ENCODE data around the gene PRUNE2. TPM values are rescaled to one million over a fixed set of nuclear protein-coding genes. Genes with fewer than 3 reads are reported as not detected.
"Not testable (repeated sequence)": the region's sequence is repeated elsewhere in the genome, so short reads cannot be mapped to it uniquely, and the experiment has no call there.

PRUNE2 gene
- total RNA-seq, 1 donor from 2014 or later, result 1.3 TPM

- intact Hi-C loops (cut with DNase I), result no loop called here
- DNase-seq (no peak), ATAC-seq (ENCODE audit: poor library complexity) (no peak)
These were observed 215.5 kb downstream of the PRUNE2 start for GRCh38 chr9:76690246-76690972.

GRCh38 chr9:76688471-76689238 lies 217.3 kb downstream of the PRUNE2 start:
- ATAC-seq (ENCODE audit: poor library complexity), result no peak
- intact Hi-C loops (cut with DNase I), result no loop called here

GRCh38 chr9:76687861-76688391 lies 218.0 kb downstream of the PRUNE2 start:
- ATAC-seq (ENCODE audit: poor library complexity) (no peak), DNase-seq (no peak)
- intact Hi-C loops (cut with DNase I), result no loop called here

More at GRCh38 chr9:76688471-76689238, 217.3 kb downstream of the PRUNE2 start:
- DNase-seq, result no peak

DNA sequence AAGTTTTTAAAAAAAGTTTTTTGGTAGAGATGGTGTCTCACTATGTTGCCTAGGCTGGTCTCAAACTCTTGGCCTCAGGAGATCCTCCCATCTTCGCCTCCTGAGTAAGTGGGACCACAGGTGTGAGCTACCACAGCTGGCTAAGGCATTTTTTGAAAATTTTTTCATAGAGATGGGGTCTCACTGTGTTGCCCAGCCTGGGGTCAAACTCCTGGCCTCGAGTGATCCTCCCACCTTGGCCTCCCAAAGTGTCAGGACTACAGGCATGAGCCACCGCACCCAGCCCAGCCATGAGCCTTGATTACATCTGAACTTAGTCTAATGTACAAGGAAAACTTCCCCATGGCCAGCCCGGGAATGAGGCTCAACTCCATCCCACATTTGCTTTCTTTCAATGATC lies 219.2 kb downstream of the PRUNE2 start:
- ATAC-seq (ENCODE audit: poor library complexity), result no peak
- intact Hi-C loops (cut with DNase I), result no loop called here

GRCh38 chr9:76684213-76684612 lies 221.7 kb downstream of the PRUNE2 start:
- intact Hi-C loops (cut with DNase I), result no loop called here
- ATAC-seq (ENCODE audit: poor library complexity) (no peak), DNase-seq (no peak)

More for the DNA sequence above, 219.2 kb downstream of the PRUNE2 start:
- no peak for DNase-seq

GRCh38 chr9:76681556-76681955 lies 224.4 kb downstream of the PRUNE2 start:
- no peak for ATAC-seq (ENCODE audit: poor library complexity)
- intact Hi-C loops (cut with DNase I), result no loop called here
- no peak for DNase-seq

GRCh38 chr9:76680716-76681425 lies 225.0 kb downstream of the PRUNE2 start:
- DNase-seq (no peak), ATAC-seq (ENCODE audit: poor library complexity) (no peak)
- intact Hi-C loops (cut with DNase I), result no loop called here

DNA sequence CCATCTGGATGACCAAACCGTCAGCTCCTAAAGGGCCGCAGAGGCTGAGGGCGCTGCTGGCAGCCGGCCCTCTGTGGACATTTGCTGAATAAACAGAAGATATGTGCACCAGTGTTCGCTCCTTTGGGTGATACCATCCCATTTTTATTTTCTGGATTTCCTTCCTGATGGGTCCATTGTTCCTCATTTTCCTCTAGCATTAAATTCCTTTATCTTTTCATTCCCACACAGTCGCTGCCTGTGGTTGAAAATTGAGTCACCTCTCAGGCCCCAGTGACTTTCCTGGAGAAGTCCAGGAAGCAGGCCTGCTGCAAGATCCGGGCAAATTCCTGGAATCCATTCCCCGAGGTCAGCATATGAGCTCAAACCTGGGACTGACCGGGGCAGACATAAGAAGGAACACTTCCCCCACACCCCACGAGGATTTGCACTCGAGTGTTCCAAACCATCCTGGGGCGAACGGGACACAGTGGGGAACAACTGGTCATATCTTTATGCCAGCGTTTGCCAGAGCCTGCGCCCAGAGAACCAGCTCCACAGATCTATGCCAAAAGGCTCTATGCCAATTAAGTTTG lies 228.3 kb downstream of the PRUNE2 start:
- ATAC-seq (ENCODE audit: poor library complexity), result no peak
- DNase-seq, result no peak
- intact Hi-C loops (cut with DNase I), result no loop called here

DNA sequence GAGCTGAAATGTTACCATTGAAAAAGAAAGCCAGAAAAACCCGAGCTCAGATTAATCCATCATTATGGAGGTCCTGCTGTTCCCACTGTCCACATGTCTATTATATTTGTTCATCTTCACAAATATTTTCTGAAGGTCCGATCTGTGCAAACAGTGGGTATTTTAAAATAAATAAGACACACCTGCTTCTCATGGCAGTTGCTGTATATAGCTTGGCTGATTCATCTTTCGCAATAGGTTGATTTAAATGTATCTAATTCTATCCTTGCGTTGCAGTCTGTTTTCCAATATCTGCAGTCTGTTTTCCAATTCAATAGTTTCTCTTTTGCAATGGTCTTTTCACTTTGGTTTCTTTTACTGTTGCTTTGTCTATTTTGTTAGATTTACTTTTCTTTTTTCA lies 229.1 kb downstream of the PRUNE2 start:
- ATAC-seq (ENCODE audit: poor library complexity) (no peak), DNase-seq (no peak)
- intact Hi-C loops (cut with DNase I), result no loop called here

GRCh38 chr9:76667521-76667957 lies 238.4 kb downstream of the PRUNE2 start:
- DNase-seq, result no peak
- intact Hi-C loops (cut with DNase I), result no loop called here
- no peak for ATAC-seq (ENCODE audit: poor library complexity)

DNA sequence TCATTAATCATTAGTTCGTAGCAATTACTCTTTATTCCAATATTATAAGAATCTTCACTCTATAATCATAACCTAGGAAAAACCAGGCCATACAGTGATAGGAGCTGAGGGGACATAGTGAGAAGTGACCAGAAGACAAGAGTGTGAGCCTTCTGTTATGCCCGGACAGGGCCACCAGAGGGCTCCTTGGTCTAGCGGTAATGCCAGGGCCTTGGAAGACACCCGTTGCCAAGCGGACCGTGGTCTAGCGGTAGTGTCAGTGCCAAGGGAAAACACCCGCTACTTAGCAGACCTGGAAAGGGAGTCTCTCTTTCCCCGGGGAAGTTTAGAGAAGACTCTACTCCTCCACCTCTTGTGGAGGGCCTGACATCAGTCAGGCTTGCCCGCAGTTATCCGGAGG lies 239.9 kb downstream of the PRUNE2 start:
- intact Hi-C loops (cut with DNase I); ATAC-seq (ENCODE audit: poor library complexity); DNase-seq: not testable (repeated sequence)

- intact Hi-C loops (cut with DNase I), result no loop called here
- DNase-seq, result no peak
- ATAC-seq (ENCODE audit: poor library complexity), result no peak
These were observed 240.5 kb downstream of the PRUNE2 start for GRCh38 chr9:76665458-76665857.

- DNase-seq (no peak), ATAC-seq (ENCODE audit: poor library complexity) (no peak)
- intact Hi-C loops (cut with DNase I), result loop anchor here (5.0 kb wide), 1 partner anchor 217 kb away; no protein-coding TSS in a partner anchor
These were observed 241.8 kb downstream of the PRUNE2 start for GRCh38 chr9:76664120-76664519.

DNA sequence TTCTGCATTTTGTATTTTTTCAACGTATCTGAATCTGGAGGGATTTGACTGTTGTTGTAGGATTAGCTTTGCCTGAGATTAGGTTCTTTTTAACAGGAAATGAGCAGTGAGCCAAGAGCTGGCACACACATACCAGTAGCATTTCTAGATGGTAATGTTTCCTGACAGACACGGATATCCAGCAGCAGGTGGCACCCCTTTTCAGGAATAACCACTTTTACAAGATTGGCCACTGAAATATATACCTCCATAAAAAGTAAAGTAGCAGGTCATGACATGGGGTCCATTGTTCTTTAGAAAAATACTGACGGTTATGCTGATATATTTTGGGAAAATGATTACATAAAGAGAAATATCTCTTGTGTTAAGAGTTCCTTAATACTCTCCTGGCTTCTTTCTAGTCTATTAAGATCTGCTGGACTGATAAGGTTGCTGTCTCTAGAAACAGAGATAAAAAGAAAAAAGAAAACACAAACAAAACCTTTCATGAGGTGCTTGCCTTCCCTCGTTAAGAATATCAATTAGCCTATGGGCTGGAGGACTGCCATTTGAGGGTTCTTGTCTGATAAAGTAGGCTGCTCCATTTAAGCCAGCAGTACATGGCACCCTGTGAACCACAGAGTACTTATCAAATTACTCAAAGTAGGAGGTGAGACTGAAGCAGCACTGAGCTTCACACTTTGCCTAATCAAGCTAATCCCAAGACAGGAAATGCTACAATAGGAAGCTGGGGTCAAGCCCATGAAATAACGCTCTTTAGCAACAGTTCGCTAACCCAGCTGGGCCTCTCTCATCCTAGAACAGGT lies 243.2 kb downstream of the PRUNE2 start:
- ATAC-seq (ENCODE audit: poor library complexity), result no peak
- no peak for DNase-seq
- intact Hi-C loops (cut with DNase I), result loop anchor here (5.0 kb wide), 1 partner anchor 215 kb away; no protein-coding TSS in a partner anchor

DNA sequence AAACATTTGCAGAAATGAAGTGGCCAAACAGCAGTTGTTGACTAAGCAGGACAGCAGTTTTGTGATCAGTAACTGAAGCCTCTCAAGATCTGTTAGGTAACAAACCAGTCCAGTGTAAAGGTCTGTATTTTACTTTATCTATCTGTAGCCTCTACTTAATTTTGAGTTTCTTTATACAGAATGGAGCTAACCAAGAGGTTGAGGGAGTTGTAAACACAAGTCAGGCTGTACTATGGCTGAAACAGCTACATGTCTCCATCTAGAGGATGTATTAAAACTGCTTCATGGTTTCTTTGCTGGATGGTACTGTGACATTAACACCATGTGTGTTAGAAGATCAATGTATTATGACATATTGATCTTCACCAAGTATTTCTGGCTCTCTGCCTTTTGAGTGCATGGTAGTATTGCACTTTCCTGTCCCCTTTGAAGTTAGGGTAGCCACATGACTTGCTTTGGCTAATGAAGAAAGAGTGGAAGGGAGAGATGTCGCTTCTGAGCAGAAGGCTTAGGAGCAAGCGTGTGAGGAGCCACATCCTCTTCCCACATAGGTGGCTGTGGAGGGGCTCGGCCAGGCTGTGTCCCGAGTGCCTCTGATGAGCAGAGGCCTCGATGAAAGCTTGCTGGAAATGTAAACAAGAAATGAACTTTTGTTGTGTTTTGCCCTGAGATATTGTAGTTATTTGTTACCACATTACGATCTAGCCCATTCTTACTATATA lies 247.2 kb downstream of the PRUNE2 start:
- intact Hi-C loops (cut with DNase I), result no loop called here
- peak; percentile 87 for ATAC-seq (ENCODE audit: poor library complexity)
- DNase-seq, result no peak

GRCh38 chr9:76657265-76657664 lies 248.6 kb downstream of the PRUNE2 start:
- no peak for DNase-seq
- ATAC-seq (ENCODE audit: poor library complexity), result no peak
- intact Hi-C loops (cut with DNase I), result no loop called here

DNA sequence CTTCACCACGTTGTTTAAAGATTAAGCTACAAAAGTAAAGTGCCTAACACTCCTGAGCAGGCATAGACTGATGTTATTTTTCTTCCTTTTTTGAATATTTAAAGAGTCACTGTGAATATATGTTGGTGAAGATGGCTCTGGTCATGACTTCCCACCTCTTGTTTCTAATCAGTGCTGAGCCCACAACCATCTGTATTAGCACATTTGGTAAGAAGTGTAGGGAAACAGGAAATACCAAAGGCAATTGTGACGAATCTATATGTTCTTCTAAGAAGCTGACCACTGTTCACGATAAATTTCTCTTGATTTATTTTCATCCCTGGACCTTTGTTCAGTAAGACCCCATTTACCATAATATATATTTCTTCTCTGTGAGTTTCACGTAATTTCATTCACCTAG lies 249.9 kb downstream of the PRUNE2 start:
- DNase-seq (no peak), ATAC-seq (ENCODE audit: poor library complexity) (no peak)
- intact Hi-C loops (cut with DNase I), result no loop called here

All from Right ventricle myocardium superior (tissue), 1 donor.